Astrocyte of the cerebellum (primary cell): Measurements from ENCODE around the gene CGB7.
"Not testable (repeated sequence)": the region's sequence is repeated elsewhere in the genome, so short reads cannot be mapped to it uniquely, and the experiment has no call there.

Experiments
- DNase-seq: peaks from one replicate; pipeline ENCODE4 v3.0.0-alpha.2; 2011; ENCODE audit warnings: low read depth
- H3K4me3 ChIP-seq: 2 replicates; pipeline ENCODE4 v1.5.1; 2011; ENCODE audit warnings: mild to moderate bottlenecking, low read depth, low read length, moderate library complexity
- in situ Hi-C: cut with HindIII; loops from 2 replicates; pipeline ENCODE4 v1.10.0; 2017; ENCODE audit warnings: low sequenced_read_pairs
- TF ChIP-seq, protein P1 (sequence below): IDR thresholded peaks from 2 replicates; pipeline ENCODE4 v1.5.1; 2012; ENCODE audit warnings: low read length, low read depth, moderate library complexity, mild to moderate bottlenecking; ENCODE audit errors: missing control alignments

The CGB7 gene

DNA sequence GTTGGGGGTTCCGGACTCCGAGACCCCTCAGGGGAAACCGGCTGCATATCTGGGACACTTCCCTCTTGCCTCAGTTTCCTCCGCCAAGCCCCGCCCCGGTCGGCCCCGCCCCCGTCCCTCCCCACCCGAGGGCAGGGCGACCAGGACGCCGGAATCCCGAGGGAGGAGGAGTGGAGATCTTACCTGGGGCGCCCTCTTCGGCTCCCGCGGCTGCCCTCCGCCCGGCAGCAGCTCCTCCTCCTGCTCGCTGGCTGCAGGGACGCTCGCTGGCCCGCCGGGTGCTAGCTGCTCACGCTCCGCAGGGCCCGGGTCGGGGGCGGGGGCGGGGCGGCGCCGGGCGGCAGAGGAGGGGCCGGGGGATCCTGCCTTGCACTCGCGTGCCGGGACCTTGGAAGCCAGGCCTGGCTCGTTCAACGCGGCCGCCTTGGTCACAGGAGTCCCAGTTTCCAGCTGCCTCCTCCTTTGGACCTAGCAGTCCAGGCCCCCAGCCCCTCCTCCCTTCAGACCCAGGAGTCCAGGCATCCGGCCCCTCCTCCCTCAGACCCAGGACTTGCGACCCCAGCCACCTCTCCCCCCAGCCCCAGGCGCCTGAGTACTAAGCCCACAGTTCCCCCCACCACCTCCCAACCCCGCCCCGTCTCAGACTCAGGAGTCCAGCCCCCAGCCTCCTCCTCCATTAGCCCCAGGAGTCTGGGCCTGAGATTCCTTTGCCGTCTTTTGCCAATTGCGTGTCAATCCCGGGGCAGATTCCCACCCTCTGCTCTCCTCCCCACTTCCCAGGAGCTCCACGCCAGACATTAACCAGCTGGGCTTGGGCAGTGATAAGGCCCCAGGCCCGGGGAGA, 7.4 kb upstream of the CGB7 start, which contains the start of gene NTF4:
NTF4 (minus strand) TSS at position 51 of the 844 bp plus-strand sequence. CDS start 2,821 bp downstream, outside the sequence.
- H3K4me3 ChIP-seq, result peak within 1 kb of the TSS; percentile 32
- TF ChIP-seq, protein P1, sequence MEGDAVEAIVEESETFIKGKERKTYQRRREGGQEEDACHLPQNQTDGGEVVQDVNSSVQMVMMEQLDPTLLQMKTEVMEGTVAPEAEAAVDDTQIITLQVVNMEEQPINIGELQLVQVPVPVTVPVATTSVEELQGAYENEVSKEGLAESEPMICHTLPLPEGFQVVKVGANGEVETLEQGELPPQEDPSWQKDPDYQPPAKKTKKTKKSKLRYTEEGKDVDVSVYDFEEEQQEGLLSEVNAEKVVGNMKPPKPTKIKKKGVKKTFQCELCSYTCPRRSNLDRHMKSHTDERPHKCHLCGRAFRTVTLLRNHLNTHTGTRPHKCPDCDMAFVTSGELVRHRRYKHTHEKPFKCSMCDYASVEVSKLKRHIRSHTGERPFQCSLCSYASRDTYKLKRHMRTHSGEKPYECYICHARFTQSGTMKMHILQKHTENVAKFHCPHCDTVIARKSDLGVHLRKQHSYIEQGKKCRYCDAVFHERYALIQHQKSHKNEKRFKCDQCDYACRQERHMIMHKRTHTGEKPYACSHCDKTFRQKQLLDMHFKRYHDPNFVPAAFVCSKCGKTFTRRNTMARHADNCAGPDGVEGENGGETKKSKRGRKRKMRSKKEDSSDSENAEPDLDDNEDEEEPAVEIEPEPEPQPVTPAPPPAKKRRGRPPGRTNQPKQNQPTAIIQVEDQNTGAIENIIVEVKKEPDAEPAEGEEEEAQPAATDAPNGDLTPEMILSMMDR, result no peak
- in situ Hi-C loops, result no loop called here
- no peak for DNase-seq

DNA sequence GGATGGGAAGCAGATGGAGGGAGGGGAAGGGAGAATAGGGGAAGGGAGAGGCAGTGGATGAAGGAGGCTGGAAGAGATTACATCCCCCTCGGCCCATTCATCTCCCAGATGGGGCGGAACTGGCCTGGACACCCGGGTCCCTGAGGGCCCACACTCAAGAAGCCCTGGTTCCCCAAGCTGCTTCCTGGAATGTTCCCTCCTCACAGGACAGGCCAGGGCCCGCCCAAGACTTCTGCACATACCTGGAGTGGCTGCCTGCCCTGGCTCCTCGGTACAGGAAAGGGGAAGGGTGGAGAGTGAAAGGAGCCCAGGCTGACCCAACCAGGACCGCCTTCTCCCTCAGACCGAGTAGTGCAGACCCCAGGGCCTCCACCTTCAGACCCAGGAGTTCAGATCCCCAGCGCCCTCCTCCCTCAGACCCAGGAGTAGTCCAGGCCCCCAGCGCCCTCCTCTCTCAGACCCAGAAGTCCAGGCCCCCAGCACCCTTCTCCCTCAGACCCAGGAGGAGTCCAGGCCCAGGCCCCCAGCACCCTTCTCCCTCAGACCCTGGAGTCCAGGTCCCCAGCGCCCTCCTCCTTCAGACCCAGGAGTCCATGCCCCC, 6.6 kb upstream of the CGB7 start:
- in situ Hi-C loops, result no loop called here
- H3K4me3 ChIP-seq, result peak overlapping the region; percentile 32
- DNase-seq, result no peak
- TF ChIP-seq, protein P1, result no peak

DNA sequence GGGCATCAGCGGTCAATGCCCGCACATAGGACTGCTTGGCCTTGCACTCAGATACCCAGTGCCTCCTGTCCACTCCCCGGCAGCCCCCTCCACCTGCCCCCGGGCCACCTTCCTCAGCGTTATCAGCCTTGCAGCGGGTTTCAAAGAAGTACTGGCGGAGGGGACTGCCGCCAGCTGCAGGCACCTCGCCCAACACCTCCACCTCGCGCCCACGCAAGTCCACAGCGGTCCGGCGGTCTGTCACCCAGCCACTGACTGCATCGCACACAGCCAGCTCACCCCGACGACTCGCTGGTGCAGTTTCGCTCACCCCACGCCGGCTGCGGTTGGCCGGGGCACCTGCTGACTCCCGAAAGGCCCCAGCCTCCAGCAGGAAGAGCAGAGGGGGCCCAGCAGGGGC, 3.9 kb upstream of the CGB7 start:
- no peak for DNase-seq
- in situ Hi-C loops, result no loop called here
- TF ChIP-seq, protein P1, result no peak

DNA sequence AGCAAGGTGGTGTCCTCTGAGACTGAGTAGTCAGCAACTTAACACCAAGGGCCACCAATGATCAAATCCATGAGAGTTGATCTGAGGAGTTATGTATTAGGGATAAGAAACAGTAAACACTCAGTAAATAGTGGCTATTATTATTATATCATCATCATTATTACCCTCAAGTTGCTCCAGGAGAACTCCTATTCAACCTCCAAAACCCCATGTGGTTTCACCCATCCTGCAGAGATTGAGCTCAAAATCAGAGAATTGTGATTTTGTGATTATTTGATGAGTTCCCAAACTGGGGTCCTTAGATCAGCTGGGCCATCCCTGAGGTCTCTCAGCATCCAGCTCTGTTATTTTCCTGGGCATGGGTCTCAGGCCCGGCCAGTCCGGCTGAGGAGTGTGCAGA, 3.5 kb upstream of the CGB7 start:
- no peak for DNase-seq
- TF ChIP-seq, protein P1, result no peak
- in situ Hi-C loops, result no loop called here

More for the DNA sequence above, 3.9 kb upstream of the CGB7 start:
- no peak overlapping the region for H3K4me3 ChIP-seq

DNA sequence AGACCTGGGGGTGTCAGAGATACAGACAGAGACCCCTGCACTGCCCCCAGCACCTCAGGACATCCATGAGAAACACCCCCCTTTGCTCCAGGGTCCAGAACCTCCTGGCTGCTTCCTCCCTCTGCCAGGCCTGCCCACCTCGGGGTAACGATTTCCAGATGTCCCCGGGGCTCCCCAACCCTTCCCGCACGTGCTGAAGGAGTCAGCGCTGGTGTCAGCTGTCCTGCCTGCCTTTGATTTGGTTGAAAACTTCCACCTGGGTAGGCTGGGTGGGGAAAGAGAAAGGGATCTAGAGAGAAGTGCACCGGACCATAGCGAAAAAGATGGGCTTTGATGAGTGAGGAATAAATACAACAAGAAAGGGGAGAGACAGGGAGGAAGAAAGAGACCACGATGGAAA, 1.5 kb upstream of the CGB7 start:
- in situ Hi-C loops, result no loop called here
- H3K4me3 ChIP-seq, result no peak overlapping the region
- DNase-seq, result no peak
- TF ChIP-seq, protein P1, result no peak

More for the DNA sequence above, 3.5 kb upstream of the CGB7 start:
- H3K4me3 ChIP-seq, result no peak overlapping the region

DNA sequence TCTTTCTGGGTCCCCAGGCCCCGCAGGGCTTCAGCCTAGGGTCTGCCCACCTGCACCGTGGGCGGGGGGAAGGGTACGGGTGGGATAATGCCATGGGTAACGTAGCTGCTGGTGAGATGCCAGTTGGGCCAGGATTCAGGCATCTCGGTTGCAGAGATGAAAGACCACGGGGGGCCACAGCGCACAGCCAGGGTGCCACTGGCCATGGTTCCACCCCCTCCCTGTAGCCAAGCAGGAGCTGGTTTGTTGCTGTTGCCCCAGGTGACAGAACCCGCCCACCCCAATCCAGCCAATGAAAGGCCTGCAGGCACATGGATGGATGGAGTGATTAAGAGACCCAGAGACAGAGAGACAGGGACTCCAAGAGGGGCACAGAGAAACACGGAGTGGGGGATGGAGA, 1.0 kb upstream of the CGB7 start:
- TF ChIP-seq, protein P1, result no peak
- H3K4me3 ChIP-seq, result no peak overlapping the region
- peak; percentile 18 for DNase-seq
- in situ Hi-C loops, result no loop called here

DNA sequence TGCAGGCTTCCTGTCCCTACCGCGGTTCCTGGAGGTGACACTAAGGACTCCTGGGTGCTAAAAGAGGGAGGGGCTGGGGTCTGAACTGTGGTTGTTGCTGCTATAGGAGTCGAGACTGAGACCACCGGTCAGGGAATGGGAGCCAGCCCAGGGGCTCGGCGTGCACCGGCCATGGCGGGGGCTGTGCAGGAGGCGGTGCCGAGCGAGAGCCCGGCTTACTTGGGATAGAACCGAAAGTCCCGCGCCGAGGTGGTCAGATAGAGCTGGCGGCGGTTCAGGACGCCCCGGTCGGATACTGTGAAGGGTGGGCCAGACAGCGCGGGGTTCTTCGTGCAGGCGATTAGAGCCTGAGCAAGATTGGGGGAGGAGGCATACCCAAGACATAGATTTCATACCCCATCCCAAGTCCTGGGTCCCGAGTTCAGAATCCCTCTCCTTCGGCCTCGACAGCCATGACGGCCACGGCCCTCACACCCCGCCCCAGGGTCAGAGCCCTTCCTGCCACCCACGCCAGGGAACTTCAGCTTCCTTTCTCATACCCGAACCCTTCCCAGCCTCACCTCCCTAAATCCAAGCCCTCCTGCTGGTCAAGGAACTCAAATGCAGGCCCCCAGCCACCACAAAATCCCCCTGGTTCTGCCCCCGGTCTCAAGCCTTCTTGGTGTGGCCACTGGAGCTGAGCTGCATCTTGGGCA, 500 bp downstream of the CGB7 start:
- DNase-seq, in situ Hi-C loops: not testable (repeated sequence)

More for the DNA sequence above, 500 bp downstream of the CGB7 start:
- H3K4me3 ChIP-seq, result peak overlapping the region; percentile 53
